Trophoblast cell (in vitro differentiated cells and primary cell): Measurements from ENCODE around the gene MTA2.
"Not testable (repeated sequence)": the region's sequence is repeated elsewhere in the genome, so short reads cannot be mapped to it uniquely, and the experiment has no call there.

Experiments
- DNase-seq, 2 donors: peaks; one replicate each; pipeline ENCODE4 v3.0.0-alpha.2; 2016
- H2AFZ ChIP-seq: 2 replicates; pipeline ENCODE4 v1.6.1; 2013; ENCODE audit warnings: low read length, moderate library complexity, mild to moderate bottlenecking; ENCODE audit not compliant: insufficient read depth, poor library complexity
- H2AK5ac ChIP-seq: 2 replicates; pipeline ENCODE4 v1.6.1; 2013; ENCODE audit warnings: mild to moderate bottlenecking, low read length
- H2BK120ac ChIP-seq: 2 replicates; pipeline ENCODE4 v1.6.1; 2013; ENCODE audit warnings: low read length, mild to moderate bottlenecking, moderate library complexity; ENCODE audit not compliant: insufficient read depth, poor library complexity
- H2BK12ac ChIP-seq: 2 replicates; pipeline ENCODE4 v1.6.1; 2013; ENCODE audit warnings: mild to moderate bottlenecking, low read length, moderate library complexity
- H2BK5ac ChIP-seq: 2 replicates; pipeline ENCODE4 v1.6.1; 2013; ENCODE audit warnings: low read length, low read depth, moderate library complexity, mild to moderate bottlenecking; ENCODE audit not compliant: poor library complexity
- H3K14ac ChIP-seq: 2 replicates; pipeline ENCODE4 v1.6.1; 2013; ENCODE audit warnings: mild to moderate bottlenecking, low read length
- H3K18ac ChIP-seq: 2 replicates; pipeline ENCODE4 v1.6.1; 2013; ENCODE audit warnings: mild to moderate bottlenecking, low read length
- H3K23ac ChIP-seq: 2 replicates; pipeline ENCODE4 v1.6.1; 2013; ENCODE audit warnings: low read length
- H3K27ac ChIP-seq: 2 replicates; pipeline ENCODE4 v1.5.1; 2013; ENCODE audit warnings: low read depth, mild to moderate bottlenecking, inconsistent platforms, low read length, moderate library complexity
- H3K27me3 ChIP-seq: 2 replicates; pipeline ENCODE4 v1.6.1; 2013; ENCODE audit warnings: inconsistent platforms, mild to moderate bottlenecking, low read length, moderate library complexity; ENCODE audit not compliant: insufficient read depth
- H3K36me3 ChIP-seq, 2 experiments: 1 replicate in 1 of 2; 2 replicates in 1 of 2; pipeline ENCODE4 v1.6.1; 2013; ENCODE audit warnings: low read length in 2 of 2, mild to moderate bottlenecking in 2 of 2, moderate library complexity in 1 of 2; ENCODE audit not compliant: insufficient read depth in 2 of 2, control insufficient read depth in 1 of 2
- H3K4ac ChIP-seq: 2 replicates; pipeline ENCODE4 v1.6.1; 2013; ENCODE audit warnings: low read depth, mild to moderate bottlenecking, low read length, moderate library complexity
- H3K4me1 ChIP-seq, 2 experiments: 1 replicate in 1 of 2; 2 replicates in 1 of 2; pipeline ENCODE4 v1.6.1; 2013; ENCODE audit warnings: low read length in 2 of 2, mild to moderate bottlenecking in 2 of 2, moderate library complexity in 1 of 2; ENCODE audit not compliant: insufficient read depth in 2 of 2, control insufficient read depth in 1 of 2
- H3K4me2 ChIP-seq: 2 replicates; pipeline ENCODE4 v1.6.1; 2013; ENCODE audit warnings: inconsistent platforms, mild to moderate bottlenecking, low read length, moderate library complexity
- H3K4me3 ChIP-seq: 2 replicates; pipeline ENCODE4 v1.5.1; 2013; ENCODE audit warnings: mild to moderate bottlenecking, low read depth, low read length, inconsistent platforms
- H3K79me1 ChIP-seq: one replicate; pipeline ENCODE4 v1.6.1; 2013; ENCODE audit warnings: low read length
- H3K79me2 ChIP-seq: 2 replicates; pipeline ENCODE4 v1.6.1; 2013; ENCODE audit warnings: low read length, mild to moderate bottlenecking; ENCODE audit not compliant: control insufficient read depth, insufficient read depth, poor library complexity
- H3K9ac ChIP-seq: 2 replicates; pipeline ENCODE4 v1.6.1; 2013; ENCODE audit warnings: mild to moderate bottlenecking, low read length
- H3K9me3 ChIP-seq: 2 replicates; pipeline ENCODE4 v1.6.1; 2013; ENCODE audit warnings: low read depth, mild to moderate bottlenecking, control low read depth, inconsistent platforms, low read length; ENCODE audit not compliant: insufficient read depth
- H4K12ac ChIP-seq: 2 replicates; pipeline ENCODE4 v1.6.1; 2013; ENCODE audit warnings: low read depth, mild to moderate bottlenecking, low read length, moderate library complexity
- H4K8ac ChIP-seq: 2 replicates; pipeline ENCODE4 v1.6.1; 2013; ENCODE audit warnings: low read depth, mild to moderate bottlenecking, low read length, moderate library complexity
- H4K91ac ChIP-seq: one replicate; pipeline ENCODE4 v1.6.1; 2013; ENCODE audit warnings: low read depth, mild to moderate bottlenecking, low read length, moderate library complexity
- WGBS: extraction: QIAGEN DNeasy Blood & Tissue Kit; methylation state at CpG from one replicate; pipeline ENCODE4 v1.1.7; 2013; ENCODE audit warnings: missing lambda C conversion rate; ENCODE audit not compliant: insufficient read length, insufficient coverage; ENCODE audit errors: extremely low coverage; 5-methylcytosine and 5-hydroxymethylcytosine counted together

Gene MTA2

GRCh38 chr11:62588966-62589637 is 12.6 kb downstream of the MTA2 start:
- H2BK5ac ChIP-seq = no peak overlapping the region
- no peak overlapping the region for H3K18ac ChIP-seq
- H3K23ac ChIP-seq = no peak overlapping the region
- peaks cover 3 to 9% of the 10 kb centered on the region in 2 experiments for H3K4me1 ChIP-seq
- peaks cover 15 to 26% of the 10 kb centered on the region in 2 experiments for H3K36me3 ChIP-seq
- no peak overlapping the region for H3K4me2 ChIP-seq
- H3K79me2 ChIP-seq = no peaks in the 10 kb centered on the region
- H3K9ac ChIP-seq = no peak overlapping the region
- no peak overlapping the region for H3K27ac ChIP-seq
- H4K8ac ChIP-seq = no peak overlapping the region
- no peak overlapping the region for H3K14ac ChIP-seq
- H2BK120ac ChIP-seq = no peak overlapping the region
- no peak overlapping the region for H2BK12ac ChIP-seq
- no peak overlapping the region for H3K4me3 ChIP-seq
- H4K91ac ChIP-seq = no peak overlapping the region
- peaks cover 1% of the 10 kb centered on the region for H3K9me3 ChIP-seq
- no CpG with 5 or more reads among the region's 18 CpGs for WGBS
- H3K4ac ChIP-seq = no peak overlapping the region
- no peak for DNase-seq
- no peak overlapping the region for H2AFZ ChIP-seq
- no peak overlapping the region for H2AK5ac ChIP-seq
- no peaks in the 10 kb centered on the region for H3K27me3 ChIP-seq
- peaks cover 2% of the 10 kb centered on the region for H3K79me1 ChIP-seq
- H4K12ac ChIP-seq = no peak overlapping the region

GRCh38 chr11:62585356-62585755 is 16.3 kb downstream of the MTA2 start:
- not testable (repeated sequence) for H2BK5ac ChIP-seq, H3K27ac ChIP-seq, H3K4me3 ChIP-seq, H2AK5ac ChIP-seq, H3K27me3 ChIP-seq, H4K12ac ChIP-seq, H3K79me1 ChIP-seq, H3K18ac ChIP-seq, H3K4me1 ChIP-seq, H2AFZ ChIP-seq, H3K14ac ChIP-seq, H3K4ac ChIP-seq, H3K9me3 ChIP-seq, H4K8ac ChIP-seq, H3K4me2 ChIP-seq, H4K91ac ChIP-seq, H3K79me2 ChIP-seq, H3K9ac ChIP-seq, DNase-seq, H2BK12ac ChIP-seq, H3K23ac ChIP-seq, H2BK120ac ChIP-seq
- WGBS = no CpG with 5 or more reads among the region's 7 CpGs
- H3K36me3 ChIP-seq = peaks cover 17 to 21% of the 10 kb centered on the region in 2 experiments

GRCh38 chr11:62581735-62582134 is 19.9 kb downstream of the MTA2 start:
- H2AFZ ChIP-seq, H3K4me2 ChIP-seq, H2AK5ac ChIP-seq, H3K9me3 ChIP-seq, DNase-seq, H3K79me2 ChIP-seq, H3K4ac ChIP-seq, H2BK120ac ChIP-seq, H3K9ac ChIP-seq, H3K27ac ChIP-seq, H3K4me3 ChIP-seq, H4K91ac ChIP-seq, H3K79me1 ChIP-seq, H3K18ac ChIP-seq, H2BK12ac ChIP-seq, H3K23ac ChIP-seq, H4K8ac ChIP-seq, H4K12ac ChIP-seq, H3K14ac ChIP-seq, H3K27me3 ChIP-seq, H2BK5ac ChIP-seq, H3K4me1 ChIP-seq: not testable (repeated sequence)
- WGBS = no CpG with 5 or more reads among the region's 4 CpGs
- peaks cover 27 to 29% of the 10 kb centered on the region in 2 experiments for H3K36me3 ChIP-seq

- H3K4me3 ChIP-seq = no peak overlapping the region
- H4K8ac ChIP-seq = no peak overlapping the region
- H3K9me3 ChIP-seq = no peaks in the 10 kb centered on the region
- no peak overlapping the region for H3K4me2 ChIP-seq
- H2BK12ac ChIP-seq = no peak overlapping the region
- no peak overlapping the region for H3K23ac ChIP-seq
- no peak overlapping the region for H2BK5ac ChIP-seq
- no CpG with 5 or more reads among the region's 18 CpGs for WGBS
- H2BK120ac ChIP-seq = no peak overlapping the region
- no peak overlapping the region for H4K12ac ChIP-seq
- no peak overlapping the region for H3K9ac ChIP-seq
- no peak overlapping the region for H2AFZ ChIP-seq
- no peaks in the 10 kb centered on the region for H3K79me2 ChIP-seq
- no peak overlapping the region for H3K27ac ChIP-seq
- H3K79me1 ChIP-seq = no peaks in the 10 kb centered on the region
- H3K4ac ChIP-seq = no peak overlapping the region
- H3K14ac ChIP-seq = no peak overlapping the region
- H3K18ac ChIP-seq = no peak overlapping the region
- H4K91ac ChIP-seq = no peak overlapping the region
- H2AK5ac ChIP-seq = no peak overlapping the region
- H3K36me3 ChIP-seq = peaks cover 29 to 35% of the 10 kb centered on the region in 2 experiments
- no peak for DNase-seq
- no peaks in the 10 kb centered on the region for H3K27me3 ChIP-seq
- no peaks in the 10 kb centered on the region for H3K4me1 ChIP-seq
These were observed 20.5 kb downstream of the MTA2 start for GRCh38 chr11:62580959-62581715.
